Spleen (tissue), 7 donors: ENCODE data around the gene DRGX.

Experiments used
- POLR2A ChIP-seq, 3 donors: fragments of 450-650 bp; IDR thresholded peaks; one replicate each; pipeline ENCODE4 v1.5.1; 2017; ENCODE audit warnings: antibody characterized with exemption in 3 of 3, mild to moderate bottlenecking in 1 of 3
- TF ChIP-seq, protein P1 (sequence below), 11 experiments: fragments of 200-600 bp in 7 of 11; fragments of 450-650 bp in 4 of 11; sonication (generic) in 4 of 11; IDR thresholded peaks in 8 of 11; conservative IDR thresholded peaks in 3 of 11; 1 replicate in 7 of 11; 2 replicates in 4 of 11; pipeline versions ENCODE4 v1.4.0 to v1.8.0; 2016 to 2021; ENCODE audit warnings: antibody characterized with exemption in 11 of 11, inconsistent platforms in 4 of 11, mild to moderate bottlenecking in 1 of 11
- donor health status: DM: no; HTN: no; CAD: no; lungs with moderate emphysema.
- donor health status: DM: no; HTN: no; CAD: no.
- donor health status: DM: no; HTN: no; CAD: no.

DNA sequence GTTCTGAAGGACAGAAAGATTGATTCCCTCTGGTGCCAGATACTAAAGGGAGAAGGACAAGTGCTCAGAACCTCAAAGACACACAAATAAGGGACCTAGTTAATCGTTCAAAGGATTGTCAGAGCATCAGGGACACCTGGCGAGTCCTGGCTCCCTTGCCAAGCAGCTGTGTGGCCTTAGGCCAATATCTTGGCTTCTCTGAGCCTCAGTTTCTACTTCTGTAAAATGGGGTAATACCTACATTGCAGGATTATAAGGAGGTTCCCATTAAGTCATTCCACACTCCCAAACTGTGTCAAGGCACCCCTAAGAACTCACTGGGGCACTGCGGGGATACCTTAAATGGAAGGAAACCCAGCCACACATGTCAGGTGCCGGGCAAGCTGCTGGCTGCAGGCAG lies 29.4 kb downstream of the DRGX start:
- TF ChIP-seq, protein P1, sequence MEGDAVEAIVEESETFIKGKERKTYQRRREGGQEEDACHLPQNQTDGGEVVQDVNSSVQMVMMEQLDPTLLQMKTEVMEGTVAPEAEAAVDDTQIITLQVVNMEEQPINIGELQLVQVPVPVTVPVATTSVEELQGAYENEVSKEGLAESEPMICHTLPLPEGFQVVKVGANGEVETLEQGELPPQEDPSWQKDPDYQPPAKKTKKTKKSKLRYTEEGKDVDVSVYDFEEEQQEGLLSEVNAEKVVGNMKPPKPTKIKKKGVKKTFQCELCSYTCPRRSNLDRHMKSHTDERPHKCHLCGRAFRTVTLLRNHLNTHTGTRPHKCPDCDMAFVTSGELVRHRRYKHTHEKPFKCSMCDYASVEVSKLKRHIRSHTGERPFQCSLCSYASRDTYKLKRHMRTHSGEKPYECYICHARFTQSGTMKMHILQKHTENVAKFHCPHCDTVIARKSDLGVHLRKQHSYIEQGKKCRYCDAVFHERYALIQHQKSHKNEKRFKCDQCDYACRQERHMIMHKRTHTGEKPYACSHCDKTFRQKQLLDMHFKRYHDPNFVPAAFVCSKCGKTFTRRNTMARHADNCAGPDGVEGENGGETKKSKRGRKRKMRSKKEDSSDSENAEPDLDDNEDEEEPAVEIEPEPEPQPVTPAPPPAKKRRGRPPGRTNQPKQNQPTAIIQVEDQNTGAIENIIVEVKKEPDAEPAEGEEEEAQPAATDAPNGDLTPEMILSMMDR (IDR thresholded peaks at IDR 0.05 in 8 of 11, conservative IDR thresholded peaks at IDR 0.05 in 3 of 11), result no peak
- no peak for TF ChIP-seq POLR2A (IDR thresholded peaks at IDR 0.05)
